ENCODE measurements around the gene INTU.
"Not testable (repeated sequence)": the region's sequence is repeated elsewhere in the genome, so short reads cannot be mapped to it uniquely, and the experiment has no call there.

The INTU gene

DNA sequence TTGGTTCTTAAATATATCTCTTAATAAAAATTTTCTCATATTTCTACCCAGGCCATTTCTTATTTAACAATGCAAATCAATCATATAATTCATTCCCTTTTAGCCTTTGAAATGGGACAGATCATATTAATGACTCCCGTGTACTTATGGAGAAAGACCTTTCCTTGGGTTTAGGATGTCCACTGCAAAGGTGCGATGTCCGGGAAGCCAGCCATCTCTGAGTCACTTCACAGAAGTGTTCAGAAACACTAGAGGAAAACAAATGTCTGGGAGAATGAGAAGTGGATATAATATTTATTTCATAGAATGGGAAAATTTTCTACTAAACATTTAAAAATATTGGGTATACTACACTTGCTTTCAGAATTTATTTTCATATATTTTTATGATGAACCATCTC is 15.3 kb downstream of the INTU start:
- DNase-seq: no peak

GRCh38 chr4:127655590-127655989 is 22.8 kb downstream of the INTU start:
- not testable (repeated sequence) for DNase-seq

GRCh38 chr4:127656047-127656680 is 23.4 kb downstream of the INTU start:
- DNase-seq: no peak

GRCh38 chr4:127660284-127660885 is 27.6 kb downstream of the INTU start:
- DNase-seq: no peak

DNA sequence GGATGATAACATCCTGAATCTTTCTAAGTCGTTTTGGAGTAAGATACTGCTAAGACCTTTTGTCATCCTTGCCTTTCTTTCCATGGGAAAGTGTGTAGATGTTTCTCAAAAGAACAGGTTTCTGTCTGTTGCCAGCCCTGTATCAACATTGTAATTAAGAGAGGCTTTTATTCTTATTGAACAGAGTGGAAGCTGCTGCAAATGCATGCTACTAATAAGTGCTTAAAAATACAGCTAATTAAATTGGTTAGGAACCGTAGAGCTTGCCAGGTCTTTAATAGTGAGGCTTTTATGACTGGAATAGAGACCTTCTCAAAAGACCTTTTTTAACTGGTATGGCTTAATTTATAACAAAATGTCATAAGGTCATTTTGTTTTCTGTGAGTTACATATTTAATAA is 34.4 kb downstream of the INTU start:
- no peak for DNase-seq

GRCh38 chr4:127667772-127668171 is 35.0 kb downstream of the INTU start:
- no peak for DNase-seq

DNA sequence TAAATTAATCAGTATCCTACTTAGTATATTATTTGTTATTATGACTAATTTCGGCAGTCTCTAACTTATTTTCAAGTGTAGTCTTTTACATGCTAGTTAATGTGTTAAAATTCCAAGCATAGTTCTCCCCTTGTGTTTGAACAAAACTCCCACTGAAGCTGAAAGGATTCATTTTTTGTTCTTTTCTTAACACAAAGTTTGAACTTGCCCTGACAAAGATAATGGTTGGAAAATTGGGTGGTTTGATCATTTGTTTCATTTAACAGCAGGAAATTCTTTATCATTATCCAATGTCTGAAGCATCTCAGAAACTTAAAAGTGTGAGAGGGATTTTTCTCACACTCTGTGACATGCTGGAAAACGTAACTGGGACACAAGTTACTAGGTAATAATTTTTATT is 36.0 kb downstream of the INTU start:
- no peak for DNase-seq

DNA sequence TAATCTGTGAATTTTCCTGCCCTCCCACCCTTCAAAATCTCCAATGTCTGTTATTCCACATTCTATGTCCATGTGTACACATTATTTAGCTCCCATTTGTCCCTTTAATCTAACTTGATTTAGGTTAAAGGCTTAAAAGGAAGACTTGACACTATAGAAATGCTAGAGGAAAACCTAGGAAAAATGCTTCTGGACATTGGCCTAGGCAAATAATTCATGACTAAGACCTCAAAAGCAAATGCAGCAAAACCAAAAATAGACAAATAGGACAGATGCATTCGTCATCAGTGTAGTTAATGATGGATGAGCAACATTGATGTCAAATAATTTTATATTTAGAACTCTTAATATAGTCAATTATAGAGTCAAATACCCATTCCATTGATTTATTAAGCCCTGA is 36.9 kb downstream of the INTU start:
- DNase-seq: no peak

GRCh38 chr4:127672111-127672510 is 39.4 kb downstream of the INTU start:
- DNase-seq: no peak

- DNase-seq: no peak
These were observed 52.5 kb downstream of the INTU start for GRCh38 chr4:127685292-127685691.

DNA sequence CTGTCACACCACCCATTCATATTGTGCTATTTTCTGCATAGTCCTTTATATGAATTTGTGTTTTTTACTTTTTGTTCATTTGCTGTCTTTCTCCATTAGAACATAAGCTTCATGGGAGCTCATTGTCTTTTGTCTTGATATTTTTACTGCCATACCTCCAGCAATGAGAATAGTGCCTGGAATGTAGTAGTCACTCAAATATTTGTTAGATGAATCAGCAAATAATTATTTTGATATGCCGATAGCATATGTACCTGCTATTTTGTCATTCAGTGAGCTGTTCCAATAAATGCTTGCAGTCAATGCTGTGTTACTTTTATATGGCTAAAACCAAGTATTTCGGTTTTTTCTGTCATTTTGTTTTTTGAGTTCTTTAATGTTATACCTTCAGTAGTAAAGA is 53.9 kb downstream of the INTU start:
- DNase-seq: no peak

GRCh38 chr4:127687580-127687979 is 54.8 kb downstream of the INTU start:
- no peak for DNase-seq

DNA sequence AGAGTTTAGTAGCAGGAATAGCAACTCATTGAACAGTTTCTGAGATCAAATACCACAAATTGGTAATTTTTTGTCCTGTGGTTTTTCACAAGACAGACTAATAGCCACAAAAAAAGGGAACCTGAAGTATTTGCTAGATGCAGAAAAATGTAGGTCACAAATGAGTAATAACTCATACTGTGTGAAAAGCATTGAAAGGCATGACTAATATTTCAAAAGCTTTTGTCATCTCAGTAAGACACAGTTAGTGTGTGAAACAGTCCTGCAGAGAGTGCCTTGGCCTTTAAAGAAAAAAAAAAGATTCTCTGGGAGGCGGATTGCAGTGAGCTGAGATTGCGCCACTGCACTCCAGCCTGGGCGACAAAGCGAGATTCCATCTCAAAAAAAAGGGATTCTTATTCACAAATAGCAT is 66.0 kb downstream of the INTU start:
- no peak for DNase-seq

DNA sequence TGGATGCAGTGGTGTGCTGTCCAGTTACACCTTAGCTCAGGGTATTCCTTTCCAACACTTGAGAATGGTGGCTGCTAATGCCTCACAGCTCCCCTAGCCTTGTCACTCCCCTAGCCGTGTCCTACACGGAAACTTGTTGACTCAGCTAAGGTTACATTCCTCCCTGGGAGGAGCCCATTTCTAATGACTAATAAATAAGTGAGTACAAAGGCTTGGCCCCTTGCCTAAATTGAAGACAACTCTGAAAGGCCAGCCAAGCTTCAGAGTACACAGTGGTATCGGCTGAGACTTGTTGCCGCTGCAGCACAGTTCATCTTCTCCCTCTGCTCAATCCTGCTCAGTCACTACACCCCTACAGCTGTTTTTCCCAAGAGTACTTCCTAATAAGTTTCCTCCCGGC is 76.2 kb downstream of the INTU start:
- DNase-seq: no peak

DNA sequence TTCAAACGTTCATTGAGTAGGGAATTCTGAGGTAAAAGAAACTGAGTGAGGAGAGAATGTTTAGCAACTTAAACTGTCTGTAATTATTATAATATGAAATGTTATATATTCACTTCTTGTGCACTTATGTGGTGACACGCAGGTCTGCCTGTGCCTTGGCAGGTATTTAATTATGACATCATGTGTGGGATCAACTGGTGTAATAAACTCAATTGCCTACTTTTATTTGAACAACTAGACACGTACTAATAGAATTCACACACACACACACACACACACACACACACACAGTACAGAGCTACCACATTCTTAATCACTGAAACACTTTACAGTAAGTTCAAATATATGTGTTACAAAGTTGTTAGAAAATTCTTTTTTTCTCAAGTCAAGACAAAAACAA is 76.7 kb downstream of the INTU start:
- no peak for DNase-seq

- DNase-seq: no peak
These were observed 97.6 kb downstream of the INTU start, which contains the start of gene SLC25A31 for GRCh38 chr4:127730142-127730913. Gene SLC25A31 (plus strand): TSS chr4:127730400. CDS start chr4:127730546, 146 bp downstream.

DNA sequence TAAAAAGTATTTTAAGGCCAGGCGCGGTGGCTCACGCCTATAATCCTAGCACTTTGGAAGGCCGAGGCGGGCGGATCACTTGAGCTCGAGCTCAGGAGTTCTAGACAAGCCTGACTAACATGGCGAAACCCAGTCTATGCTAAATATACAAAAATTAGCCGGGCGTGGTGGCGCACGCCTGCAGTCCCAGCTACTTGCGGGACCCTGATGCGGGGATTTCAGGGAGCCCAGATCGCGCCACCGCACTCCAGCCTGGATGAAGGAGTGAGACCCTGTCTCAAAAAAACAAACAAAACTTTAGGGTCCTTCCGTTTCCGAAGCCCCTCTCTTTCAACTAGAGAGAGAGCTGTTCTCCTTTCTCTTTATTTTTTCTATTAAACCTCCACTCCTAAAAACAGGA is 98.6 kb downstream of the INTU start:
- DNase-seq: no peak

GRCh38 chr4:127732623-127733328 is 100.0 kb downstream of the INTU start:
- peak; percentile 25 for DNase-seq

- DNase-seq: no peak
These were observed 102.2 kb downstream of the INTU start for GRCh38 chr4:127734976-127735375.

DNA sequence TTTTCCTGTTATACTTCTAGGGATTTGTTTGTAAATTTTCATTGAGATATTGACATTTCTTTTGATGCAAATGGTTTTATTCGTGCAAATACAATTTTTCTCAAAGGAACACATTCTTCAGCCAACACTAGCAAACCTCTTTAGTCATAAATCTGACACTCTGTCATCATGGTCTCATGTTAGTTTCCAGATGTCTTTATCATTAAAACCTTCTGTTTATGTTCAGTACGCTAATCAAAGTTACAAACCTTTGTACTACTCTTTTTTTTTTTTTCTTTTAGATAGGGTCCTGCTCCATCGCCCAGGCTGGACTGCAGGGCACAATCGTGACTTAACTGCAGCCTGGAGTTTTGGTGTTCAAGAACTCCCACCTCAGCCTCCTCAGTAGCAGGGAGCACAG is 104.5 kb downstream of the INTU start:
- DNase-seq: no peak

DNA sequence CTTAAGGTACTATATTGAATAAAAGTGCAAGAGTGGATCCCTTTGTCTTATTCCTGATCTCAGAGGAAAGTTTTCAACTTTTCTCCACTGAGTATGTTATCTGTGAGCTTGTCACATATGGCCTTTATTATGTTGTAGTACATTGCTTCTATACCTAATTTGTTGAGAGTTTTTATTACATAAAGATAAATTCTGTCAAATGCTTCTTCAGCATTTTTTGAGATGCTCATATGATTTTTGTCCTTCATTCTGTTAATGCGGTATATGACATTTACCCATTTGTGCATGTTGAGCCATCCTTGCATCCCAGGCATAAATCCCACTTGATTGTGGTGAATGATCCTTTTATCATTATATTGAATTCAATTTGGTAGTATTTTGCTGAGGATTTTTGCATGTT is 108.5 kb downstream of the INTU start:
- DNase-seq: no peak

- DNase-seq: no peak
These were observed 115.1 kb downstream of the INTU start for GRCh38 chr4:127747883-127748282.

GRCh38 chr4:127748957-127749356 is 116.2 kb downstream of the INTU start:
- DNase-seq: no peak

- DNase-seq: no peak
These were observed 124.1 kb downstream of the INTU start for GRCh38 chr4:127756906-127757305.
